Fibroblast of the aortic adventitia (primary cell): Measurements from ENCODE around the gene LSM5. TPM values are rescaled to one million over a fixed set of nuclear protein-coding genes. Genes with fewer than 3 reads are reported as not detected.
"Not testable (repeated sequence)": the region's sequence is repeated elsewhere in the genome, so short reads cannot be mapped to it uniquely, and the experiment has no call there.

Experiments used
- DNase-seq: peaks from one replicate; pipeline ENCODE4 v3.0.0-alpha.2; 2010; ENCODE audit warnings: low read depth
- H3K4me3 ChIP-seq: 2 replicates; pipeline ENCODE4 v1.5.1; 2011; ENCODE audit warnings: low read depth, mild to moderate bottlenecking, control low read depth, low read length, moderate library complexity
- CTCF ChIP-seq: IDR thresholded peaks from 2 replicates; pipeline ENCODE4 v1.5.1; 2011; ENCODE audit warnings: mild to moderate bottlenecking, low read length, control low read depth, inconsistent platforms; ENCODE audit not compliant: insufficient read depth
- total RNA-seq: library from RNA; depleted of rRNA; stranded (reverse); fragments of >200 nt; gene quantifications from 2 replicates; pipeline ENCODE4 v1.2.3, GENCODE V29; 2012; ENCODE audit warnings: low replicate concordance

Gene LSM5
- total RNA-seq, 1 donor: 50.8 TPM

- no peak for TF ChIP-seq CTCF
- H3K4me3 ChIP-seq: no peak overlapping the region
- peak; percentile 54 for DNase-seq
Measured at GRCh38 chr7:32511791-32512190, 21.6 kb upstream of the LSM5 start.

- H3K4me3 ChIP-seq: no peak overlapping the region
- no peak for TF ChIP-seq CTCF
- no peak for DNase-seq
Measured at GRCh38 chr7:32507414-32507813, 17.2 kb upstream of the LSM5 start.

GRCh38 chr7:32506266-32507054 lies 16.3 kb upstream of the LSM5 start:
- TF ChIP-seq CTCF: no peak
- DNase-seq: peak; percentile 89
- H3K4me3 ChIP-seq: peak overlapping the region; percentile 40

GRCh38 chr7:32502728-32503127 lies 12.5 kb upstream of the LSM5 start:
- no peak for TF ChIP-seq CTCF
- DNase-seq: no peak
- no peak overlapping the region for H3K4me3 ChIP-seq

GRCh38 chr7:32501522-32501921 lies 11.3 kb upstream of the LSM5 start:
- no peak for TF ChIP-seq CTCF
- H3K4me3 ChIP-seq: no peak overlapping the region
- peak; percentile 80 for DNase-seq

- no peak overlapping the region for H3K4me3 ChIP-seq
- TF ChIP-seq CTCF: no peak
- DNase-seq: peak; percentile 64
Measured at GRCh38 chr7:32500922-32501341, 10.8 kb upstream of the LSM5 start.

GRCh38 chr7:32500216-32500615 lies 10.0 kb upstream of the LSM5 start:
- not testable (repeated sequence) for H3K4me3 ChIP-seq

GRCh38 chr7:32499755-32500154 lies 9.6 kb upstream of the LSM5 start:
- DNase-seq, H3K4me3 ChIP-seq: not testable (repeated sequence)

More at GRCh38 chr7:32500216-32500615, 10.0 kb upstream of the LSM5 start:
- DNase-seq: not testable (repeated sequence)
